GM12878 (cell line): Measurements from ENCODE around the gene PPFIBP1. TPM values are rescaled to one million over a fixed set of nuclear protein-coding genes. Genes with fewer than 3 reads are reported as not detected.
A peak's percentile ranks its signal among the peaks of the same experiment; 100 is the strongest.

Source experiments
- ASH2L ChIP-seq: fragments of 300-600, 200-600 bp; sonication (generic); IDR thresholded peaks from 2 replicates; pipeline ENCODE4 v1.6.1; 2017; ENCODE audit warnings: low read depth, mild to moderate bottlenecking, borderline replicate concordance
- ATF2 ChIP-seq: IDR thresholded peaks from 2 replicates; pipeline ENCODE4 v1.6.1; 2012; ENCODE audit warnings: low read length, inconsistent platforms
- BCL11A ChIP-seq: IDR thresholded peaks from 2 replicates; pipeline ENCODE4 v1.6.1; 2011; ENCODE audit warnings: low read depth, low read length
- E2F8 ChIP-seq: fragments of 450-650 bp; IDR thresholded peaks from 2 replicates; pipeline ENCODE4 v1.6.1; 2018; ENCODE audit warnings: mild to moderate bottlenecking, low read depth, moderate library complexity; ENCODE audit not compliant: partially characterized antibody
- ETV6 ChIP-seq, 2 experiments: fragments of 450-650 bp in 1 of 2; IDR thresholded peaks in 1 of 2; conservative IDR thresholded peaks in 1 of 2; 2 replicates each; pipeline ENCODE4 v1.6.1; 2014; ENCODE audit warnings: antibody characterized with exemption in 1 of 2, borderline replicate concordance in 1 of 2, low read depth in 1 of 2, mild to moderate bottlenecking in 1 of 2, moderate library complexity in 1 of 2
- FOXM1 ChIP-seq: IDR thresholded peaks from 2 replicates; pipeline ENCODE4 v1.6.1; 2012; ENCODE audit warnings: low read depth, mild to moderate bottlenecking, inconsistent platforms, low read length, moderate library complexity
- IKZF1 ChIP-seq: fragments of 450-650 bp; conservative IDR thresholded peaks from 2 replicates; pipeline ENCODE4 v1.6.1; 2017; ENCODE audit warnings: antibody characterized with exemption, mild to moderate bottlenecking
- IKZF2 ChIP-seq, 2 experiments: fragments of 450-650 bp; IDR thresholded peaks; 2 replicates each; pipeline ENCODE4 v1.6.1; 2017; ENCODE audit warnings: mild to moderate bottlenecking in 2 of 2, moderate library complexity in 2 of 2
- IRF4 ChIP-seq: IDR thresholded peaks from 2 replicates; pipeline ENCODE4 v1.6.1; 2011; ENCODE audit warnings: low read depth, low read length
- NR2F1 ChIP-seq: fragments of 450-650 bp; conservative IDR thresholded peaks from 2 replicates; pipeline ENCODE4 v1.6.1; 2017; ENCODE audit warnings: mild to moderate bottlenecking
- RAD21 ChIP-seq: IDR thresholded peaks from 2 replicates; pipeline ENCODE4 v1.6.1; 2011; ENCODE audit warnings: mild to moderate bottlenecking, low read depth, low read length, moderate library complexity; ENCODE audit not compliant: insufficient read depth
- RBBP5 ChIP-seq: fragments of 200-600 bp; sonication (generic); conservative IDR thresholded peaks from 2 replicates; pipeline ENCODE4 v1.6.1; 2016
- SPI1 ChIP-seq: IDR thresholded peaks from 2 replicates; pipeline ENCODE4 v1.6.1; 2011; ENCODE audit warnings: low read depth, mild to moderate bottlenecking, low read length, moderate library complexity, borderline replicate concordance; ENCODE audit not compliant: insufficient read depth
- STAT1 ChIP-seq: fragments of 450-650 bp; conservative IDR thresholded peaks from 2 replicates; pipeline ENCODE4 v1.6.1; 2014; ENCODE audit warnings: antibody characterized with exemption, mild to moderate bottlenecking
- TBL1XR1 ChIP-seq: IDR thresholded peaks from 2 replicates; pipeline ENCODE4 v1.6.1; 2012; ENCODE audit warnings: low read depth, low read length, improper control_type of control experiment
- ZBTB40 ChIP-seq: fragments of 450-650 bp; IDR thresholded peaks from 2 replicates; pipeline ENCODE4 v1.6.1; 2016; ENCODE audit warnings: mild to moderate bottlenecking, moderate library complexity, borderline replicate concordance
- ZNF274 ChIP-seq: IDR thresholded peaks from one replicate; pipeline ENCODE4 v1.8.0; 2011; ENCODE audit not compliant: insufficient read length, insufficient read depth
- ZSCAN29 ChIP-seq: fragments of 450-650 bp; IDR thresholded peaks from 2 replicates; pipeline ENCODE4 v1.6.1; 2017; ENCODE audit warnings: mild to moderate bottlenecking, moderate library complexity
- polyA plus RNA-seq, 11 experiments: library from polyadenylated mRNA; depleted of rRNA in 4 of 11; unstranded in 6 of 11; stranded (reverse) in 5 of 11; fragments of >200 nt; fragmentation: Nextera tagmentation in 4 of 11; fragmentation: Illumina TruSeq in 1 of 11; extraction: Ambion mirVana in 4 of 11; extraction: Trizol in 1 of 11; gene quantifications; 1 replicate in 1 of 11; 2 replicates in 10 of 11; pipeline versions ENCODE4 v1.2.1 to v1.2.3, GENCODE V29; 2011 to 2016; ENCODE audit warnings: inconsistent platforms in 2 of 11, missing spikeins in 2 of 11, low read depth in 1 of 11
- total RNA-seq, 4 experiments: library from RNA; depleted of rRNA in 3 of 4; stranded (reverse); fragments of >200 nt in 3 of 4; fragmentation: Illumina TruSeq in 1 of 4; extraction: Trizol in 1 of 4; gene quantifications; 2 replicates each; pipeline versions ENCODE4 v1.2.1 to v1.2.3, GENCODE V29; 2013 to 2021
- TF ChIP-seq, protein P1 (sequence below): IDR thresholded peaks from 2 replicates; pipeline ENCODE4 v1.6.1; 2011; ENCODE audit warnings: borderline replicate concordance, low read depth, mild to moderate bottlenecking, moderate library complexity, mixed read lengths, low read length; ENCODE audit not compliant: insufficient read depth; ENCODE audit errors: extremely low read length
- TF ChIP-seq, protein P2 (sequence below): fragments of 150-350 bp; IDR thresholded peaks from 2 replicates; pipeline ENCODE4 v1.6.1; 2014; ENCODE audit warnings: mild to moderate bottlenecking, low read depth, low read length

PPFIBP1 gene
- total and polyA plus RNA-seq, 10 of the 15 experiments (the other 5 are each of a cell fraction or from before 2014, with no cell fraction given) = 0.47 to 7.8 (median 3.6) TPM

GRCh38 chr12:27652174-27652763 is 128.3 kb downstream of the PPFIBP1 start (continued):
- TF ChIP-seq ZNF274 (no peak), STAT1 (no peak), ZSCAN29 (no peak), TBL1XR1 (no peak), BCL11A (no peak), ZBTB40 (no peak), IRF4 (no peak), RBBP5 (no peak), IKZF1 (no peak), FOXM1 (0 out of 2 replicates have a peak, but pooled peaks have one; percentile 44), RAD21 (peak; percentile 90), IKZF2 (IDR thresholded peaks at IDR 0.05) (peak in 1 of 2 experiments; percentile 28; a peak in 1 of 4 replicates), E2F8 (no peak), ATF2 (0 out of 2 replicates have a peak, but pooled peaks have one; percentile 20), SPI1 (no peak), ASH2L (no peak), NR2F1 (no peak), ETV6 (conservative IDR thresholded peaks at IDR 0.05 in 1 of 2, IDR thresholded peaks at IDR 0.05 in 1 of 2; ENCODE audit: borderline replicate concordance in 1 of 2, low read depth in 1 of 2) (no peak)
- TF ChIP-seq, protein P1, sequence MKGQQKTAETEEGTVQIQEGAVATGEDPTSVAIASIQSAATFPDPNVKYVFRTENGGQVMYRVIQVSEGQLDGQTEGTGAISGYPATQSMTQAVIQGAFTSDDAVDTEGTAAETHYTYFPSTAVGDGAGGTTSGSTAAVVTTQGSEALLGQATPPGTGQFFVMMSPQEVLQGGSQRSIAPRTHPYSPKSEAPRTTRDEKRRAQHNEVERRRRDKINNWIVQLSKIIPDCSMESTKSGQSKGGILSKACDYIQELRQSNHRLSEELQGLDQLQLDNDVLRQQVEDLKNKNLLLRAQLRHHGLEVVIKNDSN = no peak
- TF ChIP-seq, protein P2, sequence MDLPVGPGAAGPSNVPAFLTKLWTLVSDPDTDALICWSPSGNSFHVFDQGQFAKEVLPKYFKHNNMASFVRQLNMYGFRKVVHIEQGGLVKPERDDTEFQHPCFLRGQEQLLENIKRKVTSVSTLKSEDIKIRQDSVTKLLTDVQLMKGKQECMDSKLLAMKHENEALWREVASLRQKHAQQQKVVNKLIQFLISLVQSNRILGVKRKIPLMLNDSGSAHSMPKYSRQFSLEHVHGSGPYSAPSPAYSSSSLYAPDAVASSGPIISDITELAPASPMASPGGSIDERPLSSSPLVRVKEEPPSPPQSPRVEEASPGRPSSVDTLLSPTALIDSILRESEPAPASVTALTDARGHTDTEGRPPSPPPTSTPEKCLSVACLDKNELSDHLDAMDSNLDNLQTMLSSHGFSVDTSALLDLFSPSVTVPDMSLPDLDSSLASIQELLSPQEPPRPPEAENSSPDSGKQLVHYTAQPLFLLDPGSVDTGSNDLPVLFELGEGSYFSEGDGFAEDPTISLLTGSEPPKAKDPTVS = no peak
